Stimulated activated CD4-positive, alpha-beta T cell treated with anti-CD3 and anti-CD28 coated beads, Interleukin-1b, Interleukin-23, amount 100 ng/mL, for 24 hours (primary cell): ENCODE data around the gene MIEF2.
"Not testable (repeated sequence)": the region's sequence is repeated elsewhere in the genome, so short reads cannot be mapped to it uniquely, and the experiment has no call there.

Experiments used
- DNase-seq, 4 experiments: peaks; one replicate each; pipeline ENCODE4 v3.0.0-alpha.2; 2020; ENCODE audit warnings: low read depth in 4 of 4, low spot score in 1 of 4

MIEF2 gene

GRCh38 chr17:18280766-18281371 is 20.4 kb downstream of the MIEF2 start:
- DNase-seq: no peak

DNA sequence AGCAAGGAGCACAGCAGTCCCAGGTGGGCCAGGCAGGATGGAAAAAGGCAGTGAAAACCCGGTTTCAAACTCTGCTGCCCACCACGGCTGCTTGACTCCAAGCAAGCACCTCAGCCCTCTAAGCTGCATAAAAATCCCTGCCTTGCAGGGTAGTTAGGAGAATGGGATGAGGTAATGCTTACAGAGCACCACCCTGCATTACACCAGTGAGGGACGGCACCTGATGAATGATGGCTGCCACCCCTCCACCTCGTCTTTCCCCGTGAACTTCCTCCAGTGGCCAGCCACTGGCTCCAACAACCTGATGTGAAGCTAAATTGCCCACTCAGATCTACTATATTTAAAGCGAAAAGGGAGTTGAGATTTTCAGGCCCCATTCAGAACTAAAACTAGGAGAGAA is 21.3 kb downstream of the MIEF2 start:
- no peak for DNase-seq

DNA sequence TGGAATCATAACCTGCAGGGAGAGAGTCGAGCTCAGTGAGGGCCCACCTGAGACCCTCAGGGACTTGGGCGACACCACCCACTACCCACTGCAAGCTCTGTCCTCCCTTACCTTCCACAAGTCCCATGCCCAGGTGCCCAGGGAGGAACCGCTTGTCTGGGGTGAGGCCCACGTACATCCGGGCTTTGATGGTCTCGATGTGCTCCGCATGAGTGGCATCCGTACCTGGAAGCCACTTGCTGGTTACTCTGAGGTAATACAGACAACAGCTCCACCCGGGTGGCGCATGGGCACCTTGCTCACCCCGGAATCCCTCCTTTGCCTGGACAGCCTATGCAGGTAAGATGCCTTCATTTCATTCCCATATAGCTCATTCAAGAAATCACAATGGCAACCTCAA is 24.8 kb downstream of the MIEF2 start:
- no peak for DNase-seq

DNA sequence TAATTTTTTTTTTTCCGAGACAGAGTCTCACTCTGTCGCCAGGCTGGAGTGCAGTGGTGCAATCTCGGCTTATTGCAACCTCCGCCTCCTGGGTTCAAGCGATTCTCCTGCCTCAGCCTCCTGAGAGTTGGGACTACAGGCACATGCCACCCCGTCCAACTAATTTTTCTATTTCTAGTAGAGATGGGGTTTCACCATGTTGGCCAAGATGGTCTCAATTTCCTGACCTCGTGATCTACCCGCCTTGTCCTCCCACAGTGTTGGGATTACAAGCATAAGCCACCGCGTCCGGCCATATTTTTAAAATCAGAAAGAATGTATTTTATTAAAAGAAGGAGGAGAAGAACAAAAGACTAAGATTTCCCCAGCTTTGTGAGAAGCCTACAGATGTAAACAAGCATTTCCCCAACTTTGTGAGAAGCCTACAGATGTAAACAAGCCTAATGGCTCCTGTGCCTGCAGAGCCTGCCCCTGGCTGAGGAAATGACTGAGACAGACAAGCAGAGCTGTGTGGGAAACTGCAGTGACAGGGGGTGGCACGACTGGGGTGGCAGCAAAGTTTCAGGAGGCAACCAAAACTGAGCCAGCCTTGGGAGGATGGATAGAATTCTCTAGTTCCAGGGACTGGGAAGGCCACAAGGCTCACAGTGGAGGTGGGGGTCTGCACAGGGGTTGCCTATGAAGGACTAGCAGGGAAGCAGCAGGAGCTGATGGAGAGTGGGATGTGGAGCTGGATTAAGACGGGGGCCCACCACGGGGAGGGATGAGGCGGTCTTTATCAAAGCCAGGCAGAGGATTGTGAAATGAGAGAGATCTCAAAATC is 31.5 kb downstream of the MIEF2 start:
- DNase-seq: no peak

- not testable (repeated sequence) for DNase-seq
Observed at GRCh38 chr17:18298061-18298460, 37.6 kb downstream of the MIEF2 start.

GRCh38 chr17:18300725-18301480 is 40.4 kb downstream of the MIEF2 start:
- no peak for DNase-seq

GRCh38 chr17:18303206-18303605 is 42.7 kb downstream of the MIEF2 start:
- DNase-seq: not testable (repeated sequence)

- DNase-seq: no peak
Observed at GRCh38 chr17:18309202-18309601, 48.7 kb downstream of the MIEF2 start.

GRCh38 chr17:18314059-18314730 is 53.7 kb downstream of the MIEF2 start:
- DNase-seq: no peak

DNA sequence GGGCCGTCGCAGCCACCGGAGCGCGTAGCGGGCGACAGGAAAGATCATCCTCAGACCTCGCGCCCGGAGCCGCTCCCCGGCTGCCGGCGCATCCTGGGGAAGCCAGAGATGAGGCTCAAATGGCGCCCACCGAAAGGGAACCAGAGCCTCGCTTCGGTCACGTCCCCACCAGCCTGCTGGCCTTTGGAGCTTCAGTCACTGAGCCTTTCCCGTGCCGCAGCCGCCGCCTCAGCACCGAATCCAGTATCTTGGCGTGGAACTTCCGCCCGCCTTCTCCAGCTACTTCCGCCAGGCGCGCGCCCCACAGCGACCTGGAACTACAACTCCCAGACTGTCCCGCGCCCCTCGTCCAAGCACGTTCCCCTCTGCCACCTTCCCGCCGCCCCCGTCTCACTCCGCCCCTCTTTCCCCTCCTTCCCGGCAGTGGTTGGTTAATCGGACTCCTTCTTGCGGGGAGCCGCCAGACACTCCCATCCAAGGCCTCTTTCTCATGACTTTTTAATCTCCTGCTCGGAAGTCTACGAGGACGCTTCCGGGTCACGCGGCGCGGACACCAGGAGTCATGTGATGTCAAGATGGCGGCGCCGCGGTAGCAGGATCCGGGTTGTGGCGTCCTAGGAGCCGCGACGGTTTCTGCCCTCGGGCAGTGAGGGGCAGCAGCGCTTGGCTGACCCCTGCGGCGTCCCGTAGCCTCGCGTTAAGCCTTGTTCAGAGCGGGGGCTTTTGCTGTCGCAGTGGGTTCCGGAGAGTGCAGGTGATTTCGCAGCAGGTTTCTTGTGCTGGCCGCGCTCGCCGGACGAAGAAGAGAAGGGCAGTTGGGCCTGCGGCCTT is 54.5 kb downstream of the MIEF2 start, which contains the start of the genes SMCR8 and TOP3A:
Gene SMCR8, plus strand, starts transcription at position 563 of the 831 bp plus-strand sequence. CDS start 497 bp downstream, outside the sequence.
Gene TOP3A, minus strand, starts transcription at position 264 of the 831 bp plus-strand sequence. Its CDS starts 216 bp downstream, at position 48.
- DNase-seq: peak; percentile 93 to 98 (median 96)

DNA sequence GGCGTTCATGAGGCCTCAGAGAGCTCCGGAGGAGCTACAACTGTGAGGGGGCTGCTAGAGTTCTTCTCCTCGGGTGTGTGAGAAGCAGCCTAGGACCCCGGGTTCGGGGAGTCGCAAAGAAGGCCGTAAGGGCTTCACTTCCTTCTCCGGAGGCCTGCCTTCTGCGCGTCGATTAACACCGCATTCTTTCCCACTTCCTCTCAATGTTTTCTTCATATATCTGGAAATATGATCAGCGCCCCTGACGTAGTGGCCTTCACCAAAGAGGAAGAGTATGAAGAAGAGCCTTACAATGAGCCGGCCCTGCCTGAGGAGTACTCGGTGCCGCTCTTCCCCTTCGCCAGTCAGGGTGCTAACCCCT is 55.1 kb downstream of the MIEF2 start:
- no peak for DNase-seq

- no peak for DNase-seq
Observed at GRCh38 chr17:18315961-18316360, 55.5 kb downstream of the MIEF2 start.
